SU-DHL-6 (cell line): ENCODE measurements around the gene TRDMT1.

Experiments used
- EZH2phosphoT487 ChIP-seq: fragments of 200-600 bp; sonication (generic), shearing (Covaris generic); conservative IDR thresholded peaks from 2 replicates; pipeline ENCODE4 v1.6.1; 2018; ENCODE audit warnings: mild to moderate bottlenecking, antibody characterized with exemption, low read length, moderate library complexity, mixed read lengths
- TF ChIP-seq, protein P1 (sequence below): fragments of 200-600 bp; sonication (generic); IDR thresholded peaks from one replicate; pipeline ENCODE4 v1.5.1; 2017; ENCODE audit warnings: antibody characterized with exemption, mild to moderate bottlenecking, low read length, moderate library complexity; ENCODE audit not compliant: insufficient read depth, poor library complexity, severe bottlenecking

DNA sequence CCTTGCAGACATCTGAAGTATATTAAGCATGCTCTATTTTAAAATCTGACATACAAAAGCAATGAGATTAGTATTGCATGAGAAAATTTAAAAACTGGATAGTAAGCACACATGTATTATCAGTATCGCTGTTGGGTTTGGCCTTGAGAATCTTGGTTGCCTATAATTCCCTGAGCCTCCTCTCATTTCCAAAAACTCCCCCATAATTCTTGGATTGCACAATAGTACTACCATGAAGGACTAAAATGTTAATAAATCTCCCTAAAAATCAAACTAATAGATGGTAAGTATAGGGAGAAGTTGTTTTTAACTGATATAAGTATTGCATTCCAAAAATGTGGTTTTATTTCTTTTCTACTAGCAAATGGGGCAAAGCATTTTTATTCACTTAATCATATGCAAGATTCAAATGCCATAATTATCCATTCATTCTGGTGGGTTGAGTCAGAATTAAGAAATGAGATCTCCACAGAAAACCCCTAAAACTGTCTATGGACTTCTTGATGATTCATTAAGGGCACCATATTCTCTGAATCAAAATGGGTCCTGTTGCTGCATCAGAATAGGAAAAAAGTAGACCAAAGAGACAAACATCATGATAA, 16.3 kb upstream of the TRDMT1 start:
- TF ChIP-seq, protein P1, sequence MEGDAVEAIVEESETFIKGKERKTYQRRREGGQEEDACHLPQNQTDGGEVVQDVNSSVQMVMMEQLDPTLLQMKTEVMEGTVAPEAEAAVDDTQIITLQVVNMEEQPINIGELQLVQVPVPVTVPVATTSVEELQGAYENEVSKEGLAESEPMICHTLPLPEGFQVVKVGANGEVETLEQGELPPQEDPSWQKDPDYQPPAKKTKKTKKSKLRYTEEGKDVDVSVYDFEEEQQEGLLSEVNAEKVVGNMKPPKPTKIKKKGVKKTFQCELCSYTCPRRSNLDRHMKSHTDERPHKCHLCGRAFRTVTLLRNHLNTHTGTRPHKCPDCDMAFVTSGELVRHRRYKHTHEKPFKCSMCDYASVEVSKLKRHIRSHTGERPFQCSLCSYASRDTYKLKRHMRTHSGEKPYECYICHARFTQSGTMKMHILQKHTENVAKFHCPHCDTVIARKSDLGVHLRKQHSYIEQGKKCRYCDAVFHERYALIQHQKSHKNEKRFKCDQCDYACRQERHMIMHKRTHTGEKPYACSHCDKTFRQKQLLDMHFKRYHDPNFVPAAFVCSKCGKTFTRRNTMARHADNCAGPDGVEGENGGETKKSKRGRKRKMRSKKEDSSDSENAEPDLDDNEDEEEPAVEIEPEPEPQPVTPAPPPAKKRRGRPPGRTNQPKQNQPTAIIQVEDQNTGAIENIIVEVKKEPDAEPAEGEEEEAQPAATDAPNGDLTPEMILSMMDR = no peak
- no peak for TF ChIP-seq EZH2phosphoT487
